ENCODE measurements around the gene PALS2.

The PALS2 gene

DNA sequence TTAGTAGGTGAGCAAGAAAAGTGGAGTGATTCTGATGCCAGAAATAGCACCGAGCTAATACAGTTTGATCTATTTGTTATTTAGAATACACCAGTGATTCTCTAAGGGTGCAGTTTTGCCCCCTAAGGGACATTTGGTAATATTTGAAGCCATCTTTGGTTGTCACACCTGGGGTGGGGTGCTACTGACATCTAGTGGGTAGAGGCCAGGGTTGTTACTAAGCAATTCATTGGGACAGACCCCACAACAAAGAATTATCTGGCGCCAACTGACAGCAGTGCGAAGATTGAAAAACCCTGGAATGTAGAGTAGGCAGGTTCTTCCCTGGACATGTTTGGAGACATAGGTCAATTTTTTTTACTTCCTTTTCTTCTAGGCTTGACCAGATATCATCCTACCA, 14.6 kb downstream of the PALS2 start:
- DNase-seq (ENCODE audit: low spot score) = peak; percentile 17

DNA sequence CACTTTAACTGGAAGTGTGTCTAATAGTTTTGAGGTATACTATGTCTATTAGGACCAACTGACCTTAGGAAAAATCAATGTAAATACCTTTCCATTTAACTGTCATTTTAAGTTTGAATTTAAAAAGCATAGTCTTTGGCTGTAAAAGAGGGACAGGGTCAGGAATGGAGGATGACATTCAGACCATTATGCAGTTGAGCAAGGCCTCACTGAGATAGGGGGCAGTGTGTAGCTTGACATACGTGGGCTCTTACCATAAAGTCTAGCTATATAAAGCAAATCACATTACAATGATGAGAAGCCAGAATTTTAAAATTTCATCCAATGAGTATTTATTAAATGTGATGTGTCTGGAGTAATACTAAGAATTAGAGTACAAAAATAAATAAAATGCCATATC, 17.9 kb downstream of the PALS2 start:
- no peak for DNase-seq (ENCODE audit: low spot score)

DNA sequence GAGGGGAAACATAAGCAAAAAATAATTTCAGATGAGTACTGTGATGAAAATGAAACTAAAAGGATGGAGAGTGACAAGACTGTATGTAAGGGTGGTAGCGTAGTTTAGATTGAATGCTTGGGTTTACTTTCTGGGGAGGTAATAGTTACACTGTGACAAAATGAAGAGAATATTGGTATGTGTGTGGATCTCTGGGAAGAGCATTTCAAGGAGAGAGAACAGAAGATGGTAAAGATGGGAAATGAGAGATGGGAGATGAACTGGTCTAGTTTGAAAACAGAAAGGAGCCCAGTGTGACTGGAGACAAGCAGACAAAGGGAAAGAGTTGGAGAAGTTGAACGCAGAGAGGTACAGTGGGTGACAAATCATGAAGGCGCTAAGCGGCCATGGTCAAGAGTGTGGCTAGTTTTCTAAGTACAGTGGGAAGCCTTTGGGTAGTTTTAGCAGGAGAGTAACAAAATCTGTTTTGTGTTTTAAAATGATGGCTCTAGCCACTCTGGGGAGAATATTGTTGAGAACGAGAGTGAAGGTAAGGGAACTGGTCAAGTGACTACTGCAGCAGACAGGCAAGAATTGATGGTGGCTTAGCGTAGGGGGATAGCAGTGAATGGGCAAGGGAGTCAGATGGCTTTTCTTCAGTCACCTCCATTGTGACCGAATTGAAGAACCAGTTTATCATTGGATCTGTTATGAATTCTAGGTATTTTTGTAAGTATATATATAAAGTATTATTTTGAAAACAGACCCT, 22.6 kb downstream of the PALS2 start:
- DNase-seq (ENCODE audit: low spot score) = no peak

DNA sequence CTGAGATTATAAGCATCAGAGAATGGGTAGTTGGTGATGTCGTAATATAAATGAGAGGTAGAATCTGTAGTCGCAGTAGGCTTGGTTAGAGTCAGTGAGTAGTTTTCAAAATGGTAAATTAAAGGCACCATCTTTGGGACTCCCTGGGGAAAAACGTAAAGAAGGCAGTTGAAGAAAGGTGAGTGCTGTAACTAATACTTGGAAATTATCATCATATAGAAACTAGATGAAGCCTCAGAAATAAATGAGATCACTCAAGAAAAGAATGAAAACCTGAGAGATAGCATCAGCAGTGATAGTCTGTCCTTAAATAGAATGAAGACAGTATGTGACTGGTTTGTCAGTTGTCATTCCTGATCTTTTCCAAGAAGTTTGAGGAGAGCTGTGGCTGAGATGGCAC, 23.8 kb downstream of the PALS2 start:
- no peak for DNase-seq (ENCODE audit: low spot score)

DNA sequence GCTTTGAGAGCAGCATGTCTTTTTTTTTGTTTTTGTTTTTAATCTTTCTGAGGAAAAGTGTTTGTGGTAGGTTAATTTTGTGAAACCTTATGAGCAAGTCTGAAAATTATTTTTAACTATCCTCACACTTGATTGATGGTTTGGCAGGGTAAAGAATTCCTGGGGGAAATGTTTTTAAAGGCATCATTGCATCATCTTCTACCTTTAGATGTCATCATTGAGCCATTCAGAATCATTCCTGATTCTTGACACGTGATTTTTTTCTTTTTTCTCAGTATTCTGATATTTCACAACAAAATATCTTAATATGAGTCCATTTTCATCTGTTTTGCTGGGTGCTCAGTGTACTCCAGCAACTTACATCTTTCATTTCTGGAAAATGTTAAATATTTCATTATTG, 28.3 kb downstream of the PALS2 start:
- no peak for DNase-seq (ENCODE audit: low spot score)

DNA sequence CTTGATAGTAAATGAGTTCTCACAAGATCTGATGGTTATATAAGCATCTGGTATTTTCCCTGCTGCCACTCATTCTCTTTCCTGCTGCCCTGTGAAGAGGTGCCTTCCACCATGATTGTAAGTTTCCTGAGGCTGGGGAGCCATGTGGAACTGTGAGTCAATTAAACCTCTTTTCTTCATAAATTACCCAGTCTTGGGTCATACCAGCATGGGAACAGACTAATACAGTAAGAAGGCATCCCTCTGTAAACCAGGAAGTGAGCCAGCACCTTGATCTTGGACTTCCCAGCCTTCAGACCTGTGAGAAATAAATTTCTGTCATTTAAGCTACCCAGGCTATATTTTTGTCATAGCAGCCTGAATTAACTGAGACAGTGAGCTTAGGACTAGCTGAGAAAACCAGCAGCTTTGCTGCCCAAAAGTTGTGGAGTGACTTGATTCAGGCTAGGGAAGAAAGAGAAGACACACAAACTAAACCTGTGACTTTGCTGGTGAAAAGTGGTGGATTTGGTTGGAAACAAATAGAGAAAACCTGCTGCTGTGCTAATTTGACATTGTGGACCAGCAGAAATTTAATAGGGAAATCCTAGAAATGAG, 29.7 kb downstream of the PALS2 start:
- DNase-seq (ENCODE audit: low spot score) = no peak

DNA sequence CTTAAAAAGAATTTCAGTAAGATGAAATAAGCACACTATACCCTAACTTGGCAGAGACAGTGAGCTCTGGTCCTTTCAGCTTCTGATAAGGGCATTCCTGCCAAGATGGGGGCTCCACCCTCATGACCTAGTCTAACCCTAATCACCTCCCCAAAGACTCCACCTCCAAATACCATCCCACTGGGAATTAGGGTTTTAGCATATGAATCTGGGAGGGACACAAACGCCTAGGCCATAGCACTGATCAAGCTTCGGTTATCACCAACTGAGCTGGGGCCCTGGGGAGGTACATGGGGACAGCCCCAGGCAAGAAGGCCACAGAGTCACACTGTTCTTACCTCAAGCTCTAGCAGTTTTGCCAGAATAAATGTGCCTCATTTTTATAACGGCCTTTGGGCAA, 31.4 kb downstream of the PALS2 start:
- no peak for DNase-seq (ENCODE audit: low spot score)

DNA sequence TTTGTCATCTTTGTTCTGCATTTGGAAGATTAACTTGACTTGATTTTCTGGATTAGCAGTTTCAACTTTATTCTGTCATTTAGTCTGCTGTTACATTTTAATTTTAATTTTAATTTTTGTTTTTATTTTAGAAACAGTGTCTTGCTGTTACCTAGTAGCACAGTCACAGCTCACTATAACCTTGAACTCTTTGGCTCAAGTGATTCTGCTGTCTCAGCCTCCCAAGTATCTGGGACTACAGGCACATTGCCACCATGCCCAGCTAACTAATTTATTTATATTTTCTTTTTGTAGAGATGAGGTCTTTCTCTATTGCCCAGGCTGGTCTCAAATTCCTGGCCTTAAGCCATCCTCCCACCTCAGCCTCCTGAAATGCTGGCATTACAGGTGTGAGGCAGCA, 35.3 kb downstream of the PALS2 start:
- DNase-seq (ENCODE audit: low spot score) = no peak

DNA sequence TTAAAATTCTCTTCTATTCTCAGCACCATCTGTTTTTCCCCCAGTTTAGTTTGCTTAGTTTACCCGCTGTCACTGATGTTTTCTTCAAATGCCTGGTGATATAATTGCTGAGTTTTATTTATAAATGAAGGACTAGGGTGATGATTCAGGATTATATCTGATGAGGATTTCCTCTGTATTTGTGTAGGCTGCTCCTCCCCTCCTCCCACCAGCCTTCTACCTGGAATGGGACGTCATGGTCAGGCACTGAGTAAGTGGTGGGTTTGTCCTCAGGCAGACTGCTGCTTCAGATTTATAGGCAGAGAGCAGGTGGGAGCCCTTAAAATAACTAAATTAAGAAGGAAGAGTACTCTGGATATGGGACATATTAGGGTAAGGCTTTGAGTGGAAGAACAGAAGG, 35.8 kb downstream of the PALS2 start:
- DNase-seq (ENCODE audit: low spot score) = no peak

DNA sequence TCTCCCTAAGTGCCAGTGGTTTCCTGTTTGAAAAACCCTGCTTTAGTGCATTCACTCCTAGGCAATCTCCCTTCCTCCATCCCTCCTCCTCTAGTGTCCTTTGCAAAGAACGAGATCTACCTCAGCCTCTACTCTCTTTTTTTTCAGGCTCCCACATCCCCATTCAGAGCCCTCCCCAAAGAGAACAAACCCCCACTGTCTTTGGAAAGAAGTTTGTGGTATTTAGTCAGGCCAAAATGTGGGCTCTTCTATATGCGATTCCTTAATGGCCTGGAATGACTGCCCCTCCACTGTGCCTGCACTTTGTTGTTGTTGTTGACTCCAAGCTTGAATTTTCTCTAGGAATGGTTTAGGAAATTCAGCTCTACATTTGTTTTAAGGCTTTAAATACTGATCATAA, 36.3 kb downstream of the PALS2 start:
- no peak for DNase-seq (ENCODE audit: low spot score)

DNA sequence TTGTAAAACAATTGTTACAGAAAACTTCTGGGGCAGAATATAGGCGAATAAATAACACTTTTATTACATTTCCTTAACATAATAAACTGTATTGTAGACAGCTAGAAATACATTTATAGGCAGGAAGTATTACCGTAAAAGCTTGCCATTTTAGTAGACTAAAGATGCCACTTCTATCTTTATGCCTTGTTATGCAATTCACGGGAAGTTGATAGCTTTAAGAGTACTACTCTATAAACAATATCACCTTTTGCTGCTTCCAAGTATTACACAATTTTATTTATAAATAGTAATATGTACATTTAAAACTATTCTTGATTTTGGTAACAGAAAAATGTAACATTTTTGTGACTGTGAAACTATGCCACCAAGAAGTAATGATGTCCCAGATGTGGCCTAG, 37.9 kb downstream of the PALS2 start:
- DNase-seq (ENCODE audit: low spot score) = no peak

DNA sequence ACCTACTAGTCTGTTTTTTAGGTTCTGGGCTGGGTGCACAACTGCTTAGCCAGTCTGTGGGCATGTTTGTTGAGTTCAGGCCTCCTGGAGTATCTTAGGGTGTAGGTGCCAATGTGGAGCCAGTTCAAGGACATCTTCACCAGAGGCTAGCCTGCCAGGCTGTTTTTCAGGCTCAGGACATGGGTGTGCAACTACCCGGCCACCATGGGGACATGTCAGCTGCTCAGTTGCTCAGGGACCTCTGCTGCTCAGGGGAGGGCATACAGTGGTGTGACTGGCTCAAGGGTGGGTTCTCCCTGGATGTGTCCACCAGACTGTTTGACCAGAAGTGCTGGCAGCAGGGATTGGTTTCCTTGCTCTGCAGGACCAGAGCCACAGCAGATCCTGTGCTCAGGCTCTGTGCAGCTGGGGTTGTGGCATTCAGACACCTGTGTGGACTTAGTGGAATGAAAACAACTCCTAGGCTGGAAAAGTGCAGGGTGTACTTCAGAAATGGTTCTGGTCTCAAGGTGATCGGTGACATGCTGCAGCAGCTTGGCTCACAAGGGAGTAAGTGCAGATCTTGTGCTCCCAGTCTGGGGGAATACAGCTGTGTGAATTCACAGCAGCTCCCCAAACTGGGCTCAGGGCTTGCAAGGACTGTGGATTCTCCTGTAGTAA, 44.8 kb downstream of the PALS2 start:
- no peak for DNase-seq (ENCODE audit: low spot score)

DNA sequence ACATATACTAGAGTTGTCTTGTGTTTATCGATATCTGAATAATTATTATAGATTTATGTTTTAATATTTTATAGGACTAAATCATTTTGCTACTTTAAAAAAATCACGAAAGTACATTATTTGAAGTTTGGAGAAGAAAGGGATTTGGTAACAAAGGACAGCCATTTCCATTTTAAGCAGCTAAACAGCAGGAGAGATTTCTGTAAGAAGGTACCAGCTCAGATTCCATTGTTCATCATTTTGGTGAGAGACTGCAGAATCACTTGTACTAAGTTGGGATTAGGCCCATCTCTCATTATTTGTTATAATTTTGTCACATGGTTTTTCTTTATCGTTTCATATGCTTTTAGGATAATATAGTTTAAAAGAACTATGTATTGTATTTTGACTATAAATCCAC, 46.7 kb downstream of the PALS2 start:
- no peak for DNase-seq (ENCODE audit: low spot score)

DNA sequence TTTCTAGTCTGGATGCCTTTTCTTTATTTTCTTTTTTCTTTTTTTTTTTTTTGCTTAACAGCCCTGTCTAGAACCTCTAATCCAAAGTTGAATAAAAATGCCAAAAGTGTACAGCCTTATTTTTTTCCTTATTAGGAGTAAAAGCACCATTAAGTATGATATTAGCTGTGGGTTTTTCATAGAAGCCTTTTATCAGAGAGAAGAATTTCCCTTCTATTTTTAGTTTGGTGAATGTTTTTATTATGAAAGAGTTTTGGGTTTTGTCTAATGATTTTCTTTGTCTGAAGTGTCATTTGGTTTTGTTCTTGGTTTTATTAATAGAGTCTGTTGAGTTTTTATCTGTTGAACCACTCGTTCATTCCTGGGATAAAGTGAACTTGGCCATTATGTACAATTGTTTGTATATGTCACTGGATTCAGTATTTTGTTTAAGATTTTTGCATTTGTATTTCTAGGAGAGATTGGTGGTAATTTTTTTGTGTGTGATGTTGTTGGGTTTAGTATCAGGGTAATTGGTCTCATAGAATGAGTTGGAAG, 49.5 kb downstream of the PALS2 start:
- no peak for DNase-seq (ENCODE audit: low spot score)

Data from kidney tubule cell (primary cell).